Activated CD8-positive, alpha-beta T cell treated with anti-CD3 and anti-CD28 coated beads, Interleukin-2, amount 10 ng/mL, durations not matched to agents 7 days and 5 days (primary cell): ENCODE results near the gene UBAP2L. TPM values are rescaled to one million over a fixed set of nuclear protein-coding genes. Genes with fewer than 3 reads are reported as not detected.

Experiments used
- ATAC-seq: fragments of 150-1000 bp; cut with Tn5 transposase; one replicate; pipeline ENCODE4 v1.10.0; 2021; ENCODE audit warnings: moderate library complexity
- CTCF ChIA-PET: fragments of 350-600 bp; sonication (Branson Sonifier 250); formaldehyde crosslinking; loops from one replicate; lab custom pipeline; 2021; ENCODE audit warnings: antibody characterized with exemption; lab: Charles Lee
- POLR2A ChIA-PET: fragments of 350-600 bp; sonication (Branson Sonifier 250); formaldehyde crosslinking; loops from one replicate; lab custom pipeline; 2021; ENCODE audit warnings: antibody characterized with exemption; lab: Charles Lee
- DNase-seq: peaks from one replicate; pipeline ENCODE4 v3.0.0-alpha.2; 2020
- H3K27ac Mint-ChIP-seq: one replicate; pipeline ENCODE4 v1.8.0; 2021; ENCODE audit warnings: mild to moderate bottlenecking, mixed read lengths
- H3K27me3 Mint-ChIP-seq: one replicate; pipeline ENCODE4 v1.8.0; 2021; ENCODE audit warnings: low read depth, mixed read lengths
- H3K36me3 Mint-ChIP-seq: one replicate; pipeline ENCODE4 v1.8.0; 2021; ENCODE audit warnings: low read depth, mixed read lengths
- H3K4me1 Mint-ChIP-seq: one replicate; pipeline ENCODE4 v1.8.0; 2021; ENCODE audit warnings: low read depth, mixed read lengths
- H3K4me3 Mint-ChIP-seq: one replicate; pipeline ENCODE4 v1.8.0; 2021; ENCODE audit warnings: mild to moderate bottlenecking, mixed read lengths
- H3K9me3 Mint-ChIP-seq: one replicate; pipeline ENCODE4 v1.8.0; 2022; ENCODE audit warnings: mixed read lengths; ENCODE audit not compliant: insufficient read depth
- total RNA-seq, 2 experiments: library from RNA; stranded (reverse); gene quantifications; one replicate each; pipeline ENCODE4 v1.2.3, GENCODE V29; 2021

The UBAP2L gene
- total RNA-seq, 2 experiments from 2014 or later, result 176 to 179 TPM

GRCh38 chr1:154182344-154183045, 38.3 kb upstream of the UBAP2L start:
- ChIA-PET CTCF (interaction anchor here (1.4 to 3.6 kb wide), 6 partner anchors 17 to 215 kb away, joined by 3 to 23 read pairs (median 10); partner anchors contain the start of genes CREB3L4 and RAB13), POLR2A (interaction anchor here (0.6 to 8.1 kb wide), 15 partner anchors 11 to 282 kb away, joined by 3 to 84 read pairs (median 5); partner anchors contain the start of genes RPS27 and UBAP2L)
- peak overlapping the region; percentile 100 for H3K27ac Mint-ChIP-seq
- peaks cover 51% of the 10 kb centered on the region for H3K4me1 Mint-ChIP-seq
- H3K4me3 Mint-ChIP-seq, result peak overlapping the region; percentile 99
- peaks cover 52% of the 10 kb centered on the region for H3K36me3 Mint-ChIP-seq
- H3K9me3 Mint-ChIP-seq, result no peaks in the 10 kb centered on the region
- peak; percentile 92 for DNase-seq
- peaks cover under 1% of the 10 kb centered on the region for H3K27me3 Mint-ChIP-seq
- peak; percentile 72 for ATAC-seq

DNA sequence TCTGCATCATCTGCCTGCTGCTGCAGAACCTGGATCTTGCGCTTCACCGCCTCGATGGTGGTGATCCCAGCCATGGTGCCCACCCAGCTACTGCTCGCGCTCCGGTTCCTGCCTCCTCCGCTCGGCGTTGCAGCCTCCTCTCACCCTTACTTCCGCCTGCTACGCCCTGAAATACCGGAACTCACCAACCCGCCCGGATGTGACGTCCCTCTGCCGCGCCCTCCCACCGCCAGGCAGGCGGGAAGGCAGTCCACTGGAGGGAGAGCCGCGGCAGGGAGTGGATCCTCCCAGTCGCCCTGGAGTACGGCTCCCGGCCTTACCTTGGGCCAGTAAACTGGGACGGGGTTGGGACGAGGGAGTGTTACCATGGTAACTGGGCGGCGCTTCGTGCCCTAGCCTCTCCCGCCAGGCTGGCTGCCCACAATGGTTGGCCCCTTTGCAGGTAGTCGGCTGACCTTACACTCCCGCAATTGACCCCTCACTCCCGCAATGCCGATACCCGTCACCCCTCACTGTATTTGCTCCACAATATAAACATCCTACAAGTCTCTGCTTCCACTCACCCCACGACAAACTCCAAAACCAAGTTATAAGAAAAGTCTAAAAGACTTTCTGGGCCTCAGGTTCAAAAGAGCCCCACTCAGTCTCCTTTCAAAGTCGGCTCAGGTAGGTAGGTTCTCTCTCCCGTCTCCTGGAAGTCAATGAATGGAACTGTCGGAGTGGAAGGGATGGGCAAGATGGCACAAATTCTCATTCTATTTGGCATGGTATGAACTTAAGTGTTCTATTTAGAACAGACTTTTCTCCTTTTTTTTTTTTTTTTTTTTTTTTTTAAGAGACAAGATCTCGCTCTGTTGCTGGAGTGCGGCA, 37.5 kb upstream of the UBAP2L start:
- Mint-ChIP-seq H3K9me3 (no peaks in the 10 kb centered on the region), H3K4me1 (peaks cover 43% of the 10 kb centered on the region), H3K36me3 (peaks cover 46% of the 10 kb centered on the region), H3K27ac (peak overlapping the region; percentile 100), H3K4me3 (peak overlapping the region; percentile 99), H3K27me3 (peaks cover 6% of the 10 kb centered on the region)
- POLR2A ChIA-PET, result interaction anchor here (0.6 to 8.1 kb wide), 10 partner anchors 12 to 283 kb away, joined by 3 to 84 read pairs (median 6); partner anchors contain the start of genes RPS27 and UBAP2L
- DNase-seq, result peak; percentile 97
- CTCF ChIA-PET, result interaction anchor here (1.4 to 3.6 kb wide), 3 partner anchors 24 to 152 kb away, joined by 3 to 23 read pairs (median 18); no protein-coding TSS in a partner anchor
- ATAC-seq, result peak; percentile 72

- Mint-ChIP-seq H3K36me3 (peaks cover 18% of the 10 kb centered on the region), H3K4me1 (peaks cover 16% of the 10 kb centered on the region), H3K9me3 (no peaks in the 10 kb centered on the region), H3K27ac (no peak overlapping the region), H3K4me3 (no peak overlapping the region), H3K27me3 (peaks cover 14% of the 10 kb centered on the region)
- ChIA-PET CTCF (interaction anchor here (0.8 to 1.4 kb wide), 5 partner anchors 13 to 149 kb away, joined by 3 to 7 read pairs (median 5); no protein-coding TSS in a partner anchor), POLR2A (no interaction called here)
- no peak for ATAC-seq
- DNase-seq, result peak; percentile 83
These were observed 34.6 kb upstream of the UBAP2L start for GRCh38 chr1:154186177-154186576.

DNA sequence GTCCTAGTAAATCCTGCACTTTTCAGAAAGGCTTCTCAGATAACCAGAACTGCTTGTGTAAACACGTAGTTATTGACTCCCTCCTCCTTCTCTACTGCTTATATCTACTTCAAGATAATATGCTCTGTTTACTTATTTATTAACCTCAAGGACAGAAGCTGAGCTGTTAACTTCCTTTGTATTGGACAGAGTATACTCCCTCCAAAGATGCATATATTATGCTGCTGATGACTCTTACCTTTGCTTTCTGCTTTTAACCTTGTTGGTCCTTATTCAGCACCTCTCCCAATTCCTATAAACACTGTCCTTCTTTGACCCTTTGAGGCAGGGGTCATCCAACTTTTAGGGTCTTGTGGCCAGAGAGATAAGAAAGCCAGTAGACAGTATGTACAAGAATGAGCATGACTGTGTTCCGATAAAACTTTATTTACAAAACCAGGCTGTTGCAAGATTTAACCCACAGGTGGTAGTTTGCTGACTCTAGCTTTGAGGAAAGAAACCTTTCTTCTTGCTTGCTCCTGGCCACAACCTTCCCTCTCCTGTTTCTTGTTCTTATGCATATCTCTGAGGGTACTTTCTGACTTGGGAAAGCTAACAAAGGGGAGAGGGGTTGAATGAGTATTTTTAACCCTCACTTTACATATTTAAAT, 33.8 kb upstream of the UBAP2L start:
- POLR2A ChIA-PET, result no interaction called here
- Mint-ChIP-seq H3K27me3 (peaks cover 22% of the 10 kb centered on the region), H3K4me1 (peaks cover 11% of the 10 kb centered on the region), H3K9me3 (no peaks in the 10 kb centered on the region), H3K4me3 (no peak overlapping the region), H3K27ac (no peak overlapping the region), H3K36me3 (peaks cover 10% of the 10 kb centered on the region)
- ATAC-seq (no peak), DNase-seq (no peak)
- CTCF ChIA-PET, result interaction anchor here (0.9 to 1.4 kb wide), 7 partner anchors 9 to 148 kb away, joined by 3 to 7 read pairs (median 3); no protein-coding TSS in a partner anchor

DNA sequence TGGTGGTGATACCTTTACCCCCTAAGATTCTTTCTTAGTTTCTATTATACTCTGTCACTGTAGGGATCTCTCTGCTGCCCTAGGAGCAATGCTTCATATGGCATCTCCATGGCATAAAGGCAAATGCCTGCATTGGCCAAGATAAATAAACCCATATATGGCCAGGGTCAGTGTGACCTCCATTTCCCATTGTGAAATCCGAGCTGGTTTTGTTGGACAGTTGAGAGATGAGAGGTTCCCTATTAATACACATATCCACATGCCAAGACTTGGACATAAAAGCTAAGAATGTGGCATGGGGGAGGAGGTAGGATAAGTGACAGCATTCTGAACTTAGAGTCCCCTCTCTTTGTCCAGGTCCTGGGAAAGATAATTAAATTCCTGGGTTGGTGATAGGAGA, 30.2 kb upstream of the UBAP2L start:
- ATAC-seq (no peak), DNase-seq (no peak)
- Mint-ChIP-seq H3K27me3 (peaks cover 46% of the 10 kb centered on the region), H3K4me1 (peaks cover 14% of the 10 kb centered on the region), H3K4me3 (no peak overlapping the region), H3K36me3 (no peaks in the 10 kb centered on the region), H3K9me3 (no peaks in the 10 kb centered on the region), H3K27ac (no peak overlapping the region)
- ChIA-PET CTCF (interaction anchor here (0.7 to 1.8 kb wide), 4 partner anchors 9 to 144 kb away, joined by 3 to 6 read pairs (median 4); no protein-coding TSS in a partner anchor), POLR2A (interaction anchor here (0.6 kb wide), 1 partner anchor 258 kb away, joined by 3 read pairs; no protein-coding TSS in a partner anchor)

- Mint-ChIP-seq H3K27me3 (peaks cover 49% of the 10 kb centered on the region), H3K4me1 (peaks cover 8% of the 10 kb centered on the region), H3K4me3 (no peak within 1 kb of the TSS), H3K27ac (no peak within 1 kb of the TSS), H3K9me3 (no peaks in the 10 kb centered on the region), H3K36me3 (no peaks in the 10 kb centered on the region)
- ATAC-seq (peak; percentile 31), DNase-seq (no peak)
- POLR2A ChIA-PET, result no interaction called here
- CTCF ChIA-PET, result interaction anchor here (1.0 to 1.8 kb wide), 3 partner anchors 12 to 143 kb away, joined by 3 to 5 read pairs (median 4); no protein-coding TSS in a partner anchor
These were observed 28.7 kb upstream of the UBAP2L start, which contains the start of gene TPM3 for GRCh38 chr1:154191990-154192461. Gene TPM3, minus strand, starts transcription at chr1:154192100. Its CDS starts 82 bp downstream, at chr1:154192018.

DNA sequence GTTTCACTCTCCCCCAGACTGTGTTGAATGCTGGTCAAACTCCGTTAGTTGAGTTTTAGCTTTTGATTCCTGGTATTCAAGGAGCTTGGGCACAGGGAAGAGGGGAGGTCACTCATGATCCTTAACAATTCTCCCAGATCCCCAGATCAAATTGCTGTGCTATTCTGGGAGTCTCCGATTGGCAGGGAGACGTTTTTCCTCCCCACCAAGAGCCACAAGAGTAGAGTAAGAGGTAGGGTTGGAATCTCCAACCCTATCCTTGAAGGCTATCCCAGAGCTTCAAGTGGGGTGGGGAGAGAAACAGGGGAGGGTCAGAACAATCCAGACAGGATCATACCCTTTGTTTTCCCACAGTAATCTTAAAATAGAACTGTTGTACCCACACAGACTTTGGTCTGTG, 28.3 kb upstream of the UBAP2L start:
- Mint-ChIP-seq H3K27ac (no peak overlapping the region), H3K9me3 (no peaks in the 10 kb centered on the region), H3K36me3 (no peaks in the 10 kb centered on the region), H3K4me1 (peaks cover 8% of the 10 kb centered on the region), H3K27me3 (peaks cover 48% of the 10 kb centered on the region), H3K4me3 (no peak overlapping the region)
- POLR2A ChIA-PET, result no interaction called here
- CTCF ChIA-PET, result interaction anchor here (1.0 to 1.8 kb wide), 3 partner anchors 12 to 142 kb away, joined by 3 to 5 read pairs (median 4); no protein-coding TSS in a partner anchor
- no peak for DNase-seq
- no peak for ATAC-seq

GRCh38 chr1:154193821-154194220, 26.9 kb upstream of the UBAP2L start:
- no peak for ATAC-seq
- no peak overlapping the region for H3K27ac Mint-ChIP-seq

GRCh38 chr1:154198756-154199562, 21.8 kb upstream of the UBAP2L start:
- POLR2A ChIA-PET, result interaction anchor here (1.0 kb wide), 1 partner anchor 22 kb away, joined by 5 read pairs; no protein-coding TSS in a partner anchor
- Mint-ChIP-seq H3K4me3 (no peak overlapping the region), H3K4me1 (peaks cover 5% of the 10 kb centered on the region), H3K9me3 (no peaks in the 10 kb centered on the region), H3K36me3 (no peaks in the 10 kb centered on the region), H3K27ac (no peak overlapping the region), H3K27me3 (peaks cover 12% of the 10 kb centered on the region)
- CTCF ChIA-PET, result interaction anchor here (0.6 to 3.9 kb wide), 39 partner anchors 8 to 348 kb away, joined by 3 to 60 read pairs (median 5); partner anchors contain the start of genes ATP8B2, HAX1 and UBAP2L
- DNase-seq, result peak; percentile 70
- peak; percentile 76 for ATAC-seq

More at GRCh38 chr1:154193821-154194220, 26.9 kb upstream of the UBAP2L start:
- no peaks in the 10 kb centered on the region for H3K36me3 Mint-ChIP-seq
- ChIA-PET POLR2A (interaction anchor here (0.7 to 1.2 kb wide), 3 partner anchors 12 to 149 kb away, joined by 3 to 5 read pairs (median 4); partner anchors contain the start of gene UBAP2L), CTCF (interaction anchor here (1.2 to 2.4 kb wide), 3 partner anchors 25 to 78 kb away, joined by 3 to 8 read pairs (median 3); no protein-coding TSS in a partner anchor)
- DNase-seq, result no peak
- no peaks in the 10 kb centered on the region for H3K9me3 Mint-ChIP-seq
- H3K4me3 Mint-ChIP-seq, result no peak overlapping the region
- H3K4me1 Mint-ChIP-seq, result peaks cover 8% of the 10 kb centered on the region
- peaks cover 43% of the 10 kb centered on the region for H3K27me3 Mint-ChIP-seq

DNA sequence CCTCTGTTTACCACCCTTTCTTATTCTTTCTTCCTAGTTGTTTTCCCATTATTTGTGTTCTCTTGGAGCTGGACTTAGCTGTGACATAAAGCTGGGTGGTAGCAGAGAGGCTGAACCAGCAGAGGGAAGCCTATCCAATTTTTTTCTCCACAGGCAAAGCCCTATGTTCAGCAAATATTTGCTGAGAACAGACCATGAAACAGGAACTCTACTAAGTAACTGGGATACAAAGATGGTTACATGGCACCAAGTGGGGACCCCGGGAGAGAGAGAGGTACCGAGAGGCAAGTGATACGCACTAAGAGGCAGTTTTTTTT, 21.2 kb upstream of the UBAP2L start:
- Mint-ChIP-seq H3K36me3 (no peaks in the 10 kb centered on the region), H3K4me3 (no peak overlapping the region), H3K27ac (no peak overlapping the region), H3K4me1 (no peaks in the 10 kb centered on the region), H3K27me3 (peaks cover 9% of the 10 kb centered on the region), H3K9me3 (no peaks in the 10 kb centered on the region)
- no peak for DNase-seq
- CTCF ChIA-PET, result interaction anchor here (0.6 to 3.9 kb wide), 37 partner anchors 9 to 348 kb away, joined by 3 to 60 read pairs (median 6); partner anchors contain the start of genes ATP8B2, HAX1 and UBAP2L
- ATAC-seq, result no peak
- POLR2A ChIA-PET, result no interaction called here
